GM12878 (cell line): ENCODE data around the gene LRRC47. TPM values are rescaled to one million over a fixed set of nuclear protein-coding genes. Genes with fewer than 3 reads are reported as not detected.

ENCODE experiments used
- ATAC-seq: fragments of 200-7000 bp; cut with Tn5 transposase; 3 replicates; pipeline ENCODE4 v1.9.1; 2020; ENCODE audit warnings: mild to moderate bottlenecking, moderate library complexity
- BruUV-seq: library from RNA; stranded (reverse); fragments of 400-500 nt; replicated peaks from 2 replicates; lab custom pipeline; 2021; lab: Mats Ljungman, UMichigan
- CTCF ChIA-PET: fragments of 300-600 bp; sonication (Branson Sonifier 250); formaldehyde crosslinking; extraction: SDS; loops from one replicate; lab custom pipeline; 2021; ENCODE audit warnings: inconsistent platforms; lab: Yijun Ruan, JAX
- POLR2A ChIA-PET: fragments of 350-600 bp; formaldehyde crosslinking; extraction: SDS; loops from one replicate; lab custom pipeline; 2021; ENCODE audit warnings: inconsistent platforms; lab: Charles Lee
- RAD21 ChIA-PET: fragments of 300-600 bp; sonication (Branson Sonifier 250); formaldehyde crosslinking; loops from one replicate; lab custom pipeline; 2023; ENCODE audit warnings: antibody characterized with exemption; ENCODE audit not compliant: unreplicated experiment; lab: Charles Lee
- SMC1A ChIA-PET: fragments of 300-600 bp; sonication (Branson Sonifier 250); formaldehyde crosslinking; loops from one replicate; lab custom pipeline; 2023; ENCODE audit not compliant: unreplicated experiment, uncharacterized antibody; lab: Charles Lee
- DNase-seq: peaks from one replicate; pipeline ENCODE4 v3.0.0-alpha.2; 2011; ENCODE audit warnings: low read depth, low spot score
- FAIRE-seq: peaks from 3 replicates; lab custom pipeline; 2011; peaks lifted over from hg19 to GRCh38; lab: Jason Lieb, UNC
- H2AFZ ChIP-seq: 2 replicates; pipeline ENCODE4 v1.6.0; 2011; ENCODE audit warnings: low read depth, low read length, control low read depth; ENCODE audit not compliant: control insufficient read depth
- H3K27ac ChIP-seq: 2 replicates; pipeline ENCODE4 v1.5.1; 2011; ENCODE audit warnings: control low read depth; ENCODE audit not compliant: control insufficient read depth, insufficient read depth
- H3K27me3 ChIP-seq, 2 experiments: replicated peaks in 1 of 2; 2 replicates each; pipeline versions ENCODE4 v1.6.0 to v1.6.1; 2011; ENCODE audit warnings: low read length in 1 of 2; ENCODE audit not compliant: control insufficient read depth in 2 of 2, insufficient read depth in 2 of 2
- H3K36me3 ChIP-seq, 2 experiments: 2 replicates each; pipeline ENCODE4 v1.5.1; 2011; ENCODE audit warnings: low read length in 1 of 2; ENCODE audit not compliant: control insufficient read depth in 2 of 2, insufficient read depth in 2 of 2
- H3K4me1 ChIP-seq: 2 replicates; pipeline ENCODE4 v1.6.1; 2011; ENCODE audit warnings: mild to moderate bottlenecking, low read length, moderate library complexity, mixed read lengths; ENCODE audit not compliant: control insufficient read depth, insufficient read depth
- H3K4me2 ChIP-seq: 2 replicates; pipeline ENCODE4 v1.6.0; 2011; ENCODE audit warnings: control low read depth; ENCODE audit not compliant: control insufficient read depth, insufficient read depth
- H3K4me3 ChIP-seq: fragments of 200-600 bp; sonication (generic); 2 replicates; pipeline ENCODE4 v1.5.1; 2016
- H3K79me2 ChIP-seq: 2 replicates; pipeline ENCODE4 v1.6.0; 2011; ENCODE audit warnings: low read length; ENCODE audit not compliant: control insufficient read depth, insufficient read depth
- H3K9ac ChIP-seq: 2 replicates; pipeline ENCODE4 v1.8.0; 2011; ENCODE audit warnings: low read length, control low read depth, mixed read lengths; ENCODE audit not compliant: control insufficient read depth, insufficient read depth
- H3K9me3 ChIP-seq: replicated peaks from 3 replicates; pipeline ENCODE4 v1.5.1; 2011; ENCODE audit warnings: mild to moderate bottlenecking, low read length; ENCODE audit not compliant: control insufficient read depth, insufficient read depth
- H4K20me1 ChIP-seq: 2 replicates; pipeline ENCODE4 v1.6.0; 2011; ENCODE audit not compliant: control insufficient read depth, insufficient read depth
- ATF7 ChIP-seq: fragments of 450-650 bp; IDR thresholded peaks from 2 replicates; pipeline ENCODE4 v1.6.1; 2016; ENCODE audit warnings: low read depth, mild to moderate bottlenecking
- IRF4 ChIP-seq: IDR thresholded peaks from 2 replicates; pipeline ENCODE4 v1.6.1; 2011; ENCODE audit warnings: low read depth, low read length
- KAT2A ChIP-seq: conservative IDR thresholded peaks from 2 replicates; pipeline ENCODE4 v1.6.1; 2011; ENCODE audit warnings: low read depth, low read length; ENCODE audit not compliant: control insufficient read depth
- LARP7 ChIP-seq: fragments of 450-650 bp; IDR thresholded peaks from 2 replicates; pipeline ENCODE4 v1.6.1; 2017; ENCODE audit warnings: mild to moderate bottlenecking
- MEF2B ChIP-seq: fragments of 450-650 bp; IDR thresholded peaks from 2 replicates; pipeline ENCODE4 v1.6.1; 2018; ENCODE audit warnings: mild to moderate bottlenecking, moderate library complexity; ENCODE audit not compliant: partially characterized antibody, poor library complexity, severe bottlenecking
- MXI1 ChIP-seq: fragments of 150-350 bp; IDR thresholded peaks from 2 replicates; pipeline ENCODE4 v1.6.1; 2011; ENCODE audit warnings: low read depth, mild to moderate bottlenecking, inconsistent platforms, low read length, improper control_type of control experiment
- PML ChIP-seq: IDR thresholded peaks from 2 replicates; pipeline ENCODE4 v1.6.1; 2012; ENCODE audit warnings: low read length, inconsistent platforms
- SP1 ChIP-seq: IDR thresholded peaks from one replicate; pipeline ENCODE4 v1.6.1; 2011; ENCODE audit warnings: low read depth, low read length
- SPI1 ChIP-seq: IDR thresholded peaks from 2 replicates; pipeline ENCODE4 v1.6.1; 2011; ENCODE audit warnings: low read depth, mild to moderate bottlenecking, low read length, moderate library complexity, borderline replicate concordance; ENCODE audit not compliant: insufficient read depth
- ZBTB33 ChIP-seq: fragments of 450-650 bp; IDR thresholded peaks from 2 replicates; pipeline ENCODE4 v1.6.1; 2017; ENCODE audit warnings: mild to moderate bottlenecking
- ZSCAN29 ChIP-seq: fragments of 450-650 bp; IDR thresholded peaks from 2 replicates; pipeline ENCODE4 v1.6.1; 2017; ENCODE audit warnings: mild to moderate bottlenecking, moderate library complexity
- WGBS: methylation state at CpG from one replicate; pipeline ENCODE4 v1.1.6; 2016; ENCODE audit warnings: low lambda C conversion rate; ENCODE audit not compliant: insufficient replicate concordance, insufficient coverage; ENCODE audit errors: missing lambda C conversion rate; 5-methylcytosine and 5-hydroxymethylcytosine counted together
- in situ Hi-C: fragments of 300-500 bp; cut with MboI; formaldehyde crosslinking; loops from 9 replicates; pipeline ENCODE4 v1.14.3; 2018; ENCODE audit warnings: mixed read lengths
- intact Hi-C: fragments of 100-400 bp; cut with micrococcal nuclease; formaldehyde crosslinking; loops from one replicate; pipeline ENCODE4 v1.14.2; 2022; ENCODE audit not compliant: unreplicated experiment
- polyA plus RNA-seq, 11 experiments: library from polyadenylated mRNA; depleted of rRNA in 4 of 11; unstranded in 6 of 11; stranded (reverse) in 5 of 11; fragments of >200 nt; fragmentation: Nextera tagmentation in 4 of 11; fragmentation: Illumina TruSeq in 1 of 11; extraction: Ambion mirVana in 4 of 11; extraction: Trizol in 1 of 11; gene quantifications; 1 replicate in 1 of 11; 2 replicates in 10 of 11; pipeline versions ENCODE4 v1.2.1 to v1.2.3, GENCODE V29; 2011 to 2016; ENCODE audit warnings: inconsistent platforms in 2 of 11, missing spikeins in 2 of 11, low read depth in 1 of 11
- total RNA-seq, 4 experiments: library from RNA; depleted of rRNA in 3 of 4; stranded (reverse); fragments of >200 nt in 3 of 4; fragmentation: Illumina TruSeq in 1 of 4; extraction: Trizol in 1 of 4; gene quantifications; 2 replicates each; pipeline versions ENCODE4 v1.2.1 to v1.2.3, GENCODE V29; 2013 to 2021

The LRRC47 gene
- total and polyA plus RNA-seq, 10 of the 15 experiments (the other 5 are each of a cell fraction or from before 2014, with no cell fraction given): 2.5 to 34.6 (median 18.2) TPM

- SMC1A ChIA-PET: no interaction called here
- Histone ChIP-seq H2AFZ (no peak overlapping the region), H3K36me3 (peaks cover 13 to 17% of the 10 kb centered on the region in 2 experiments), H4K20me1 (no peaks in the 10 kb centered on the region), H3K27me3 (no peaks in the 10 kb centered on the region), H3K4me1 (peaks cover 11% of the 10 kb centered on the region), H3K4me3 (no peak overlapping the region), H3K27ac (no peak overlapping the region), H3K79me2 (no peaks in the 10 kb centered on the region), H3K9me3 (no peaks in the 10 kb centered on the region), H3K4me2 (no peak overlapping the region), H3K9ac (no peak overlapping the region)
- RAD21 ChIA-PET: no interaction called here
- BruUV-seq: no TSS peak
- DNase-seq (no peak), ATAC-seq (no peak), FAIRE-seq (no peak)
- CTCF ChIA-PET: no interaction called here
- in situ Hi-C loops (no loop called here), intact Hi-C loops (no loop called here)
- TF ChIP-seq MXI1: no peak
- no peak for TF ChIP-seq LARP7
- no peak for TF ChIP-seq KAT2A
- TF ChIP-seq ATF7: no peak
- no peak for TF ChIP-seq ZBTB33
- no peak for TF ChIP-seq SP1
- no peak for TF ChIP-seq SPI1
- TF ChIP-seq ZSCAN29: no peak
- no peak for TF ChIP-seq MEF2B
- TF ChIP-seq PML: no peak
- TF ChIP-seq IRF4: no peak
- POLR2A ChIA-PET: no interaction called here
- WGBS: 94% methylated on average over 20 of the region's 20 CpGs
These were observed 16.3 kb downstream of the LRRC47 start for GRCh38 chr1:3779912-3780416.
